CD4-positive, alpha-beta T cell treated with Interferon alpha-2 for 1 hour (primary cell): ENCODE results near the gene BCKDK.

Experiments
- DNase-seq, 2 donors: peaks; one replicate each; pipeline ENCODE4 v3.0.0-alpha.2; 2020 to 2022

Gene BCKDK

GRCh38 chr16:31080756-31081419 is 27.3 kb upstream of the BCKDK start:
- DNase-seq = no peak

DNA sequence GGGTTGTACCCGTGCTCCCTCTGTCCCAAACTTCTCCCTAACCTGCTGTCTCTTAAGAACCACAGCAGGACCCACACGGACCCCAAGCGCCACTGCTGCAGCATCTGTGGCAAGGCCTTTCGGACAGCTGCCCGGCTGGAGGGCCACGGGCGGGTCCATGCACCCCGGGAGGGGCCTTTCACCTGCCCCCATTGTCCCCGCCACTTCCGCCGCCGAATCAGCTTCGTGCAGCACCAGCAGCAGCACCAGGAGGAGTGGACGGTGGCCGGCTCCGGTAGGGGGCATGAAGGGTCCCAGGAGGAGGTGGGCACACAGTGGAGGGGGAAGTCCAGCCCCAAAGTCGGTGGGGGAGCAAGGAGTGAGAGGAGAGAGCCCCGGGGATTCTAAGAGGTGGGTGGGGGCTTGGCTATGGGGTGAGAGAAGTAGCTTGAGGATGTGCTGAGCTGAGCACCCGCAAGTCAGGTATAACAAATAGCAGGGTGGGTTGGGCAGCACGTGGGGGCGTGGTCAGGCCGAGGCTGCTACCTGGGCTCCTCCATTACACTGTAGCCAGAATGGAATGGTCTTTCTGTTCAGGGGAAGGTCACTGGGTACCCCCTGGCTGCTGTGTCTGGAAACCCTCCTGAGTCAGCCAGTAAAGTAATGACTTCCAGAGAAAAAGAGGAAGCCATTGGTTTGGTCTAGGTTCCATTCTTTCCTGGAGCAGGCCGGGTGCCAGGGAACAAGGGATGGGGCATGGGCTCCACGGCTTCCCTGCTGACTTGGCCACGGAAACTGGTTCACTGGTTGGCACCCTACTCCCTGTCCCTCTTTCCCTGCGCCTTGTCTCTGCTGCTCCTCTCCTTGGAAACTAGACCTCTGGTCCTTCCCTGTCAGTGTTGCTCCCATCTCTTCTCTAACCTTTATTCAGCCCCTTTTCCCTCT is 26.5 kb upstream of the BCKDK start:
- DNase-seq = no peak

DNA sequence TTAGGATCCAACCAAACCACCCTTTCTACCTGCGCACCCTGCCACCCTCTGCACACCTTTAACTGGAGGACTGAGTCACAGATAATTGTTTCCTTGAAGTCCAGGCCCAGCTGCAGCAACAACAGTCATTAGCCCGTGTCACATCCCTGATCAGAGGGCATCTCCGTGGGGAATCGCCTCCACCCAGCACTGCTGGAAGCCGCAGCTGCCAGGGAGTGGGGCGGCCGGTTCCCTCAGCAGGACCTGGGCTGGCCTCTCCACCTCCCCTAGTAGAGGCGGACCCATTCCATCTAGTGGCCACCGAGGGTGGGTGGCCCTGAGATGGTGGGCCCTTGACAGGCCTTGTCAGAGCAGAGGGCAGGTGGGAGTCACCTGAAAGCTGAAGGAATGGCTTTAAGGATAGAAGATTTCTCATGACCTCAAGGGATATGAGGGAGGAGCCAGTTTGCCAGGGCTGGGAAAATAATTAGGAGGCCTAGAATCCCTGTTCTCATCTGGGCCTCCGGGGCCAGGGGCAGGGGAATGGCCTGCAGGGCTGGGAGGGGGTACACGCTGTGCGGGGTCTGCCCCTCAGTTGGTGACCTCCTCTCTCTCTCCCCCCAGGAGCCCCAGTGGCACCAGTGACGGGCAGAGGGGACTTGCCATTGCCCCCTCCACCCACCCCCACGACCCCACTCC is 25.7 kb upstream of the BCKDK start:
- DNase-seq = no peak

- DNase-seq = no peak
Measured at GRCh38 chr16:31083081-31083480, 25.1 kb upstream of the BCKDK start.

- no peak for DNase-seq
Measured at GRCh38 chr16:31083556-31083955, 24.6 kb upstream of the BCKDK start.

DNA sequence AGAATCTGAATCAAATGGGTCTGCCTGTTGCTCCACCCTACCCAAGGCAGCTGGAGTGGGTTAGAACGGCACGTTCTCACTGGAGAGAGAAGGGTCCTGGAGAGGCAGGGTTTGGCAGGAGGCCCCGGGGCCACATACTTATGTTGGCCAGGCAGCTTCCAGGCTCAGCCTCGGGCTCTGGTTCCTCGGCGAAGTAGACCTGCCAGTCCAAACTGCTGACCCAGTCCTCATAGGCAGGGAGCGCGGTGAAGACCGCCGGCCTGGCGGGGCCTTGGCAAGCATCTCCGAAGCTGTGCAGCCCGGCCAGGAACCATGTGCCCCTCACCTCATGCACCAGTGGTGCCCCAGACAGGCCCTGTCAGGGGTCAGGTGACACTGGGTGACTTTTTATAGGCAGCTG is 24.2 kb upstream of the BCKDK start:
- DNase-seq = no peak

- no peak for DNase-seq
Measured at GRCh38 chr16:31084584-31085302, 23.4 kb upstream of the BCKDK start.

- no peak for DNase-seq
Measured at GRCh38 chr16:31085411-31085810, 22.8 kb upstream of the BCKDK start.

DNA sequence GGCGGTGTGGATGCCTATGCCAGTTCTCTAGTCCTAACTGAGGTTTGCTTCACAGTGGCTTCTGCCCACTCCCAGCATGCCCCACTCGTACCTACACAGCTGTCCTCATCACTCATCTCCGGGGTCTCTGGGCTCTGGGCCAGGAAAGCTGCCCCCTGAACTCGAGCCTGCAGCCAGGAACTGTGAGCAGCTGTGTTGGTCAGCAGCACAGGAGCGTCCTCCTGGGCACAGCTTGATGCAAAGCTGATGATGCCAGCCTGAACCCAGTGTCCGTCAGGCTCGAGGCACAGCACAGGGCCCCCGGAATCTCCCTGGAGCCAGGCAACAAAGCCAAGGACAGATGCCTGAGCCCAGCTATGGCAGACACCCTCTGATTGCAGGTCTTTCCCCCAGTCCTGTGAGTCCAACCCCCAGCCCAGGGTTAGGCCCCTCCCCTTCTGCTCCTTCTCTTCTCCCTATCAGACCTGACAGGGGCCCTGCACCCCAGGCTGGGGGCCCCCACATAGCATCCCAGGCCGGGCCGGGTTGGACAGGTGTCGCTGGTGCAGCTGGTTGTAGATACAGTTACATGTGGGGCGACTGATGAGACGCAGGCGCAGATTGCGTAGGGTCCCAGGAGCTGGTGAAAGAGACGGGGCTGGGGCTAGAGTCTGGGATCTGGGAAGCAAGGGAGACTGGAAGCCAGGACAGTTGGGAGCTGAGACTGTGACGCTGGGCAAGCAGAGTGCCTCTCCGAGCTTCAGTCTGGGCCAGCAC is 22.1 kb upstream of the BCKDK start:
- no peak for DNase-seq

GRCh38 chr16:31086629-31086906 is 21.6 kb upstream of the BCKDK start:
- no peak for DNase-seq

DNA sequence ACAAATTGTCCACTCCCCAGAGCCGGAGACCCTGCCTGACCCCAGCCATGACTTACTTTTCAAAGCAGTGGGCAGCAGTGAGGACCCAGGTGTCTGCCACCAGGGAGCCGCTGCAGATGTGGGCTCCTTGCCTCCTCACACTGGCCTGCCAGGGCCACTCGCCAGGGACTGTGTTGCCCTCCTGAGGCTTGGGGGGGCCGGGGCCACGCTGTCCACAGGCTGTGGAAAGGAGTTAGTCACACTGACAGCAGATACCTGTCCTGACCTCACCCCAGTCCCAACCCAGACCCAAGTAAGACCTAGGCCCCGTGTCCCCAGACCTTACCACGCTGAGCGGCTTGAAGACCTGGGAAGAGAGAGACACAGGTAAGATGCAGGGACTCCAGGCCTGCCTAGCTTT is 20.7 kb upstream of the BCKDK start:
- no peak for DNase-seq

GRCh38 chr16:31087971-31088370 is 20.2 kb upstream of the BCKDK start:
- no peak for DNase-seq

DNA sequence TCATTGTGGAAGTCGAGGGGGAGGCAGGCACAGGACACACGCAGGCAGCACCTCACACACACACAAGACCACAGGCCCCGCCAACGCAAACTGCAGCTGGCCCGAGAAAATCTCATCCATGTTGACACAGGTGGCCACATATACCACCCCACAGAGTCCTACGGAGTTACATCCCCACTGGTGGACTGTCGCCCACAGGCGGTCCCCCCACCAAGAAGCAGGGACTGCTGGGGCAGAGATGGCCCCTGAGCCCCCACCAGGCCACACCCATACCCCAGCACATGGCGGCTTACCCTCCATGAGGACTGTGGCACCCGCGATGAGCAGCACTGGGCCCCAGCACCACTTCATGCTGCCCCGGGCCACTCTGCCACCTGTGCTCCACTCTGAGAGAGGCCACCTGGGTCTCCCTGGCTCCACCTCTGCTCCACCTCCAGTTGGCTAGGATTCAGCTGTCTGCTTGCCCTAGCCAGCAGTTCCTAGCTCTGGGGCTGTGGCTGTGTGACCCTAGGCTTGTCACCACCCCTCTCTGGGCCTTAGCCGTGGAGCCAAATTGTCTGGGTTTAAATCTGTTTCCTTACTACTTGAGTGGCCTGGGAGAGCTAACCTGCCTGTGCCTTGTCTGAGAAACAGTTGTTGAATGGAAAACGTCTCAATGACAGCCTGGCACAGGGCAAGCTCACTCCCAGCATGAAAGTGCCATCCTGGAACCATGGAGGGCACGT is 19.6 kb upstream of the BCKDK start, which contains the start of gene PRSS53:
PRSS53 (minus strand) TSS at position 485 of the 725 bp plus-strand sequence; CDS start at position 351, 134 bp downstream.
- no peak for DNase-seq

DNA sequence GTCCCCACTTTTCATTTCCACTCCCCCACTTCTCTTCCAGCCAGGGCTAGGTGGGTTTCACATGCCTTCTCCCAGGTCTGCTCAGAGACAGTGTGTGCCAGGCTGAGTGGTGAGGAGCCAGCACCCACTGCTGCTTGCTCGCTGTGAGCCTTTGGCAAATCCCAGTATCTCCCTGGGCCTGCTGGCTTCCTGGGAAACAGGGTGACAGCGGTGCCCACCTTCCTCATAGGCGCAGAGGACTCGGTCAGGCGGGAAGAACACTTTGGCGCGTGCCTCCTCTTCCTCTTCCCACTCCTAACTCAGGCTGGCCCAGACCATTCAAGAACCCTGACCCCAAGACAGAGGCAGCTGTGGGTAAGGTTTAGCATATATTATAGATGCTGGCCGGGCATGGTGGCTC is 19.0 kb upstream of the BCKDK start:
- no peak for DNase-seq

DNA sequence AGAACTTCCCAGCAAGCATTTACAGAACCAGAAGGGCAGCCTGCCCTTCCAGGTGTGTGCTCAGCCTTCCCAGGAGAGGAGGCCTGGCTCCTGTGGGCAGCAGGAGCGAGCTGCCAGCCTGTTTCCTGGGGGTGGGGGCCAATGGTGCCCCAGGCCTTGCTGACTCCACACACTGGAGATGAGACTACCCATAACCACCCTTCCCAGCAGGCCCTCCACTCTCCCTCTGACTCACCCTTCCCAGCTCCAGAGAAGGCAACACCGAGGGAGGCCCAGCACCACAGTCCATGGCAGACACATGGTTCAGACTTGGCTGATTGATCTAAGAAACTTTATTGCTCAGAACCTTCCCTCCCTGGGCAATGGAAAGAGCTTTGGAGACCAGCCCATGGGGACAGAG is 17.6 kb upstream of the BCKDK start:
- DNase-seq = no peak

DNA sequence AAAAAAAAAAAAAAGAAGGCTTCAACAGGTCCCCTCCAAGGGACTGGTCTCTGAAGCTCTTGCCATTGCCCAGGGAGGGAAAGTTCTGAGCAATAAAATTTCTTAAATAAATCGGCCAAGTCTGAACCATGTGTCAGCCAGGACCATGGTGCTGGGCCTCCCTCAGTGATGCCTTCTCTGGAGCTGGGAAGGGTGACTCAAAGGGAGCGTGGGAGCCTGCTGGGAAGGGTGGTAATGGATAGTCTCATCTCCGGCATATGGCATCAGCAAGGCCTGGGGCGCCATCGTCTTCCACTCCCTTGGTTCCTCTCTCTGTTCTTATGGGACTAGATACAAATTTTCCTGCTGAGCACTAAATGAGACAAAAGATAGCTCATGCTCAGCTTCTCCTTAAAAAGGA is 15.9 kb upstream of the BCKDK start:
- no peak for DNase-seq

DNA sequence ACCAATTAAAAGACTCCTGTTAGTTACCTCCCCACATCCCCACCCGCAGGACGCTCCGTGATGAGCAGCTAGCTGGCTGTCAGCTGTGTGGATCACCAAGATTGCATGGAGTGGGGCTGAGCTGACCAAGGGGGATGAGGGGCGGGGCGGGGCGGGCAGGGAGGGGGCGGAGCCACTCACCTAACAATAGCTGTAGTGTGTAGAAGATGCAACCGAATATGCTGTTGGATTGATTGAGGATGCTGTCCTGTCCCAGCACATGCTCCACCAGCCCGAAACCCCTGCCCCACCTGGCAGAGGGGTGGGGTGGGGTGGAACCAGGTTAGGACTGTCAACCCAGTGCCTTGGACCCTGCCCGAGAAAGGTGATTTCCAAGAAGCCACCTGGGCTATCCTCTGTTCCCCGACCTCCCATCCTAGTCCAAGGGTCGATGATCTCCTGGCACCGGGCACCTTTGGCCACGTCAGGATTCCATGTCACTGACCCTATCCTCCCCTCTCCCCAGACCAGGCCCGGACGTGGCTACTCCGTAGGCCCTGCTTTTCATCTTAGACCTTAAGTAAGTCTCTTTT is 15.0 kb upstream of the BCKDK start:
- DNase-seq = no peak

- DNase-seq = no peak
Measured at GRCh38 chr16:31094088-31094423, 14.1 kb upstream of the BCKDK start.

DNA sequence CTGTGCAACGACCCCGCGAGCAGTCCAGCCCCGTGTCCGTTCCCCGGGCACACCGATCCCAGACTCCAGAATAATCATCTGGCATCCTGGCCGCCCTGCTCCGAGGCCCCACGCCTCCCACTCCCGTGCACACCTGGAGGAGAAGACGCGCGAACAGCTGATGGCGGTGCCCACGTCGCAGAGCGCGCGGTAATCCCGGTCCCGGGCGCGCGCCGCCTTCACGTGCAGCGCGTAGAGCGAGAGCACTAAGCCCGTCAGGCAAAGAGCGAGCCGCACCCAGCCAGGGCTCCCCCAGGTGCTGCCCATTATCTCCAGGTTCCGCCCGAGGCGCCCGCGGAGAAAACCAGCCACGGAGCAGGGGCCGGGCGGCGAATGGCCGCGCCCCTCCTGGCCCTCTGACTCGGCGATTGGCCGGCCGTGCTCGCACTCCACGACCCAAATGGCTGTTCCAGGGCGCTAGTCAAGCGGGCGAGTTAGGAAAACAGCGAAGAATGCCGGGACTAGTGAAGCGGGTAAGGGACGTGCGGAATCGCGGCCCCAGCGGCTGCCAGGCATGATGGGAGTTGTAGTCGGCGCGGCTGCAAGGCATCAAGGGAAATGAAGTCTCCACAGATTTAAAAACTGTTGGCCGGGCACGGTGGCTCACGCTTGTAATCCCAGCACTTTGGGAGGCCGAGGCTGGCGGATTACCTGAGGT is 13.6 kb upstream of the BCKDK start, which contains the start of gene VKORC1:
VKORC1 (minus strand) TSS at position 374 of the 697 bp plus-strand sequence; CDS start at position 306, 68 bp downstream.
- DNase-seq = peak; percentile 86 to 91

DNA sequence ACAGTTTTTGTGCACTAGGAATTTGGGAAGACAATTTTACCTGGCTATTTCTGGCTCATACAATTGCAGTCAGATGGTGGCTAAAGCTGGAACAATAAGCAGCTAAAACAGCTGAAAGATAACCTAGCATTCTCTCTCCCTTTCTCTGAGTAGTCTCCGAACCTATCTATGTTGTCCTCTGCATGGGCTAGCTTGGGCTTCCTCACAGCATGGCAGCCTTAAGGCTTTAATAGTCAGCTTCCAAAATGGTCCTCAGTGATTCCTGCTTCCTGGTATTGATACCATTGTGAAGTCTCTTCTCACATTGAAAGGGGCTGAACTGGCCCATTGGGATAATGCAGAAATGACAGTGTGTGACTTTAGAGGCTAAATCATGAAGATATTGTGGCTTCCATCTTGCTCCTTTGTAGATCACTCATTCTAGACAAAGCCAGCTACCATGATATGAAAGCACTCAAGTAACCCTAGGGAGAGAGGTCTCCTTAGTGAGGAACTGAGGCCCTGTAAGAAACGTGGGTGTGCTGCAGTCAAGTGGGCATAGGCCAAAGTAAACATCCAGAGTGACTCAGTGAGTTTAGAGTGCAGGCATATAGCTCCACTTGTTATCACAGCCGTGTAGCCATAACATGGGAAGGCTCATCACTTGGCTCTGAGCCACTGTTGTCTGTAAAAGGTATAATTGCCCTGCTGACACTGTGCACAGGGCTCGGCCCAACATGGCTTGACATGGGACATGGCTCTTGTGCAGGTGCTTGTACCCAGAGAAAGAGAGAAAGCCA is 8.1 kb upstream of the BCKDK start:
- no peak for DNase-seq
